WTC11 (cell line): ENCODE results near the gene SHF. TPM values are rescaled to one million over a fixed set of nuclear protein-coding genes. Genes with fewer than 3 reads are reported as not detected.
A peak's percentile ranks its signal among the peaks of the same experiment; 100 is the strongest.

Experiments used
- ATAC-seq: fragments of 200-7000 bp; cut with Tn5 transposase; 2 replicates; pipeline ENCODE4 v1.10.0; 2021; ENCODE audit warnings: mild to moderate bottlenecking, moderate library complexity
- CTCF ChIA-PET: fragments of 300-600 bp; sonication (Branson Sonifier 250); formaldehyde crosslinking; loops from one replicate; lab custom pipeline; 2021; ENCODE audit warnings: antibody characterized with exemption; lab: Charles Lee
- POLR2A ChIA-PET: fragments of 350-600 bp; sonication (Branson Sonifier 250); formaldehyde crosslinking; loops from one replicate; lab custom pipeline; 2021; ENCODE audit warnings: antibody characterized with exemption; lab: Charles Lee
- DNase-seq: peaks from one replicate; pipeline ENCODE4 v3.0.0; 2021; ENCODE audit warnings: low spot score
- H3K27ac Mint-ChIP-seq: 2 replicates; pipeline ENCODE4 v1.8.0; 2021; ENCODE audit warnings: mixed read lengths
- H3K27me3 Mint-ChIP-seq: 2 replicates; pipeline ENCODE4 v1.8.0; 2021; ENCODE audit warnings: low read depth, mild to moderate bottlenecking, moderate library complexity, mixed read lengths
- H3K36me3 Mint-ChIP-seq: 2 replicates; pipeline ENCODE4 v1.8.0; 2021; ENCODE audit warnings: mixed read lengths
- H3K4me1 Mint-ChIP-seq: 2 replicates; pipeline ENCODE4 v1.8.0; 2022; ENCODE audit warnings: mixed read lengths
- H3K4me3 Mint-ChIP-seq: 2 replicates; pipeline ENCODE4 v1.8.0; 2021; ENCODE audit warnings: mild to moderate bottlenecking, moderate library complexity, mixed read lengths
- H3K9me3 Mint-ChIP-seq: 2 replicates; pipeline ENCODE4 v1.8.0; 2021; ENCODE audit warnings: mixed read lengths
- ATF1 ChIP-seq: sonication (generic); formaldehyde crosslinking; IDR thresholded peaks from 2 replicates; pipeline ENCODE4 v1.8.1; 2023; ENCODE audit warnings: mild to moderate bottlenecking, moderate library complexity, missing genetic modification reagents
- ESRRA ChIP-seq: sonication (generic); formaldehyde crosslinking; IDR thresholded peaks from 2 replicates; pipeline ENCODE4 v1.8.1; 2022; ENCODE audit warnings: mild to moderate bottlenecking, missing genetic modification reagents, borderline replicate concordance
- ETV6 ChIP-seq: sonication (generic); formaldehyde crosslinking; IDR thresholded peaks from 2 replicates; pipeline ENCODE4 v1.8.1; 2022; ENCODE audit warnings: mild to moderate bottlenecking, missing genetic modification reagents
- FOXK1 ChIP-seq: sonication (generic); formaldehyde crosslinking; IDR thresholded peaks from 2 replicates; pipeline ENCODE4 v1.8.0; 2022; ENCODE audit warnings: mild to moderate bottlenecking, moderate library complexity, missing genetic modification reagents
- OVOL2 ChIP-seq: fragments of 250-450 bp; sonication (Bioruptor Pico); IDR thresholded peaks from 2 replicates; pipeline ENCODE4 v1.9.0; 2021; ENCODE audit warnings: mild to moderate bottlenecking, borderline replicate concordance
- SMAD4 ChIP-seq: sonication (generic); formaldehyde crosslinking; IDR thresholded peaks from 2 replicates; pipeline ENCODE4 v1.8.0; 2022; ENCODE audit warnings: mild to moderate bottlenecking, missing genetic modification reagents
- SP1 ChIP-seq: sonication (generic); formaldehyde crosslinking; conservative IDR thresholded peaks from 2 replicates; pipeline ENCODE4 v1.8.1; 2022; ENCODE audit warnings: missing genetic modification reagents
- TP53 ChIP-seq: sonication (generic); formaldehyde crosslinking; IDR thresholded peaks from 2 replicates; pipeline ENCODE4 v1.8.1; 2023; ENCODE audit warnings: mild to moderate bottlenecking, missing genetic modification reagents
- ZNF232 ChIP-seq: sonication (generic); formaldehyde crosslinking; IDR thresholded peaks from 2 replicates; pipeline ENCODE4 v1.8.0; 2022; ENCODE audit warnings: mild to moderate bottlenecking, missing genetic modification reagents
- ZNF416 ChIP-seq: fragments of 250-450 bp; sonication (Bioruptor Pico); IDR thresholded peaks from 2 replicates; pipeline ENCODE4 v1.9.0; 2021; ENCODE audit warnings: mild to moderate bottlenecking, inconsistent platforms
- total RNA-seq: library from RNA; stranded (reverse); gene quantifications from 3 replicates; pipeline ENCODE4 v1.2.3, GENCODE V29; 2021
- TF ChIP-seq, protein P1 (sequence below): sonication (generic); formaldehyde crosslinking; IDR thresholded peaks from 2 replicates; pipeline ENCODE4 v1.8.0; 2022; ENCODE audit warnings: mild to moderate bottlenecking, missing genetic modification reagents
- TF ChIP-seq, protein P2 (sequence below): sonication (generic); formaldehyde crosslinking; IDR thresholded peaks from 2 replicates; pipeline ENCODE4 v1.8.1; 2023; ENCODE audit warnings: mild to moderate bottlenecking, missing genetic modification reagents, moderate library complexity
- TF ChIP-seq, protein P3 (sequence below): sonication (generic); formaldehyde crosslinking; IDR thresholded peaks from 2 replicates; pipeline ENCODE4 v1.8.1; 2023; ENCODE audit warnings: mild to moderate bottlenecking, moderate library complexity, missing genetic modification reagents
- TF ChIP-seq, protein P4 (sequence below): sonication (generic); formaldehyde crosslinking; IDR thresholded peaks from 2 replicates; pipeline ENCODE4 v1.8.1; 2023; ENCODE audit warnings: mild to moderate bottlenecking, missing genetic modification reagents

The SHF gene
- total RNA-seq, 1 experiment from 2014 or later = 30.6 TPM

DNA sequence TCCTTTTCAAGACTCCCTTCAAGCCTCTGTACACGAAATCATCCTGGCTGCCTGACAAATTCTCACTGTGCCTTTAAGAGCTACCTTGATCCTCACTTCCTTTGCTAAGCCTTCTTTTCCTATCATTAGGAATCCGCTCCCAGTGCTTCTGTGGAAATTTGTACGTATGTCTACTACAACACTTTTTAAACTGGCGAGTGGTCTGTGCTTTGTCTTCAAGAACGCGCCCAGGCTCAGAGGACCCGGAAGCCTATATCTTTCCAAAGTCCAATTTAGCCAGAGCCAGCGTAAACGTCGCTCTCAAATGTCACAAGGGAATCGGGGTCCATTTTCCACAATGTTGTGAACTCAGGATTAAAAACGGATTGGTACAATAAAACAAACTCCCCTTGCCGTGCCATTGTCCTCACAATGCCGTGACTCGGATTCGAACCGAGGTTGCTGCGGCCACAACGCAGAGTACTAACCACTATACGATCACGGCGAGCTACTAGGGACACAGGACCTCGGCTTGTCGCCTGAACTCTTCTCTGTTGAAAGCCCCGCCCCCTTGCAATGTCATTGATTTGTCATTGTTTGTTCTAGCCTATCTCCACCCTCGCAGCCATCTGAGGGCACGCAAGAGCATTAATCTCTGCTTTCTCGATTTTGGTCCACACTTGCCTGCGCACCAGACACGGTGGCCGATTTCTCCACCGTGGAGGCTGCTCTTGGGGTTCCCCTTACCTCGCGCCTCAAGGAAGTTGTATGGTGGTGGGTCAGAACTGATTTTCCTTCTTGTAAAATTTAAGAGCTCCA is 12.4 kb upstream of the SHF start (continued):
- TF ChIP-seq, protein P1, sequence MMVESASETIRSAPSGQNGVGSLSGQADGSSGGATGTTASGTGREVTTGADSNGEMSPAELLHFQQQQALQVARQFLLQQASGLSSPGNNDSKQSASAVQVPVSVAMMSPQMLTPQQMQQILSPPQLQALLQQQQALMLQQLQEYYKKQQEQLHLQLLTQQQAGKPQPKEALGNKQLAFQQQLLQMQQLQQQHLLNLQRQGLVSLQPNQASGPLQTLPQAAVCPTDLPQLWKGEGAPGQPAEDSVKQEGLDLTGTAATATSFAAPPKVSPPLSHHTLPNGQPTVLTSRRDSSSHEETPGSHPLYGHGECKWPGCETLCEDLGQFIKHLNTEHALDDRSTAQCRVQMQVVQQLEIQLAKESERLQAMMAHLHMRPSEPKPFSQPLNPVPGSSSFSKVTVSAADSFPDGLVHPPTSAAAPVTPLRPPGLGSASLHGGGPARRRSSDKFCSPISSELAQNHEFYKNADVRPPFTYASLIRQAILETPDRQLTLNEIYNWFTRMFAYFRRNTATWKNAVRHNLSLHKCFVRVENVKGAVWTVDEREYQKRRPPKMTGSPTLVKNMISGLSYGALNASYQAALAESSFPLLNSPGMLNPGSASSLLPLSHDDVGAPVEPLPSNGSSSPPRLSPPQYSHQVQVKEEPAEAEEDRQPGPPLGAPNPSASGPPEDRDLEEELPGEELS (CRISPR knock-in tag) = 0 out of 2 replicates have a peak, but pooled peaks have one; percentile 71
- peak; percentile 52 for TF ChIP-seq FOXK1 (CRISPR knock-in tag)
- peak; percentile 76 for TF ChIP-seq SP1 (CRISPR knock-in tag)
- peak; percentile 68; the same call in 1 of the 2 replicates for TF ChIP-seq ETV6 (CRISPR knock-in tag)
- TF ChIP-seq, protein P2, sequence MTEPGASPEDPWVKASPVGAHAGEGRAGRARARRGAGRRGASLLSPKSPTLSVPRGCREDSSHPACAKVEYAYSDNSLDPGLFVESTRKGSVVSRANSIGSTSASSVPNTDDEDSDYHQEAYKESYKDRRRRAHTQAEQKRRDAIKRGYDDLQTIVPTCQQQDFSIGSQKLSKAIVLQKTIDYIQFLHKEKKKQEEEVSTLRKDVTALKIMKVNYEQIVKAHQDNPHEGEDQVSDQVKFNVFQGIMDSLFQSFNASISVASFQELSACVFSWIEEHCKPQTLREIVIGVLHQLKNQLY (CRISPR knock-in tag) = 0 out of 2 replicates have a peak, but pooled peaks have one; percentile 69
- TF ChIP-seq, protein P3, sequence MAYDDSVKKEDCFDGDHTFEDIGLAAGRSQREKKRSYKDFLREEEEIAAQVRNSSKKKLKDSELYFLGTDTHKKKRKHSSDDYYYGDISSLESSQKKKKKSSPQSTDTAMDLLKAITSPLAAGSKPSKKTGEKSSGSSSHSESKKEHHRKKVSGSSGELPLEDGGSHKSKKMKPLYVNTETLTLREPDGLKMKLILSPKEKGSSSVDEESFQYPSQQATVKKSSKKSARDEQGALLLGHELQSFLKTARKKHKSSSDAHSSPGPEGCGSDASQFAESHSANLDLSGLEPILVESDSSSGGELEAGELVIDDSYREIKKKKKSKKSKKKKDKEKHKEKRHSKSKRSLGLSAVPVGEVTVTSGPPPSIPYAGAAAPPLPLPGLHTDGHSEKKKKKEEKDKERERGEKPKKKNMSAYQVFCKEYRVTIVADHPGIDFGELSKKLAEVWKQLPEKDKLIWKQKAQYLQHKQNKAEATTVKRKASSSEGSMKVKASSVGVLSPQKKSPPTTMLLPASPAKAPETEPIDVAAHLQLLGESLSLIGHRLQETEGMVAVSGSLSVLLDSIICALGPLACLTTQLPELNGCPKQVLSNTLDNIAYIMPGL (CRISPR knock-in tag) = peak; percentile 87; the same call in 1 of the 2 replicates
- TF ChIP-seq, protein P4, sequence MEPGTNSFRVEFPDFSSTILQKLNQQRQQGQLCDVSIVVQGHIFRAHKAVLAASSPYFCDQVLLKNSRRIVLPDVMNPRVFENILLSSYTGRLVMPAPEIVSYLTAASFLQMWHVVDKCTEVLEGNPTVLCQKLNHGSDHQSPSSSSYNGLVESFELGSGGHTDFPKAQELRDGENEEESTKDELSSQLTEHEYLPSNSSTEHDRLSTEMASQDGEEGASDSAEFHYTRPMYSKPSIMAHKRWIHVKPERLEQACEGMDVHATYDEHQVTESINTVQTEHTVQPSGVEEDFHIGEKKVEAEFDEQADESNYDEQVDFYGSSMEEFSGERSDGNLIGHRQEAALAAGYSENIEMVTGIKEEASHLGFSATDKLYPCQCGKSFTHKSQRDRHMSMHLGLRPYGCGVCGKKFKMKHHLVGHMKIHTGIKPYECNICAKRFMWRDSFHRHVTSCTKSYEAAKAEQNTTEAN = 0 out of 2 replicates have a peak, but pooled peaks have one; percentile 5

DNA sequence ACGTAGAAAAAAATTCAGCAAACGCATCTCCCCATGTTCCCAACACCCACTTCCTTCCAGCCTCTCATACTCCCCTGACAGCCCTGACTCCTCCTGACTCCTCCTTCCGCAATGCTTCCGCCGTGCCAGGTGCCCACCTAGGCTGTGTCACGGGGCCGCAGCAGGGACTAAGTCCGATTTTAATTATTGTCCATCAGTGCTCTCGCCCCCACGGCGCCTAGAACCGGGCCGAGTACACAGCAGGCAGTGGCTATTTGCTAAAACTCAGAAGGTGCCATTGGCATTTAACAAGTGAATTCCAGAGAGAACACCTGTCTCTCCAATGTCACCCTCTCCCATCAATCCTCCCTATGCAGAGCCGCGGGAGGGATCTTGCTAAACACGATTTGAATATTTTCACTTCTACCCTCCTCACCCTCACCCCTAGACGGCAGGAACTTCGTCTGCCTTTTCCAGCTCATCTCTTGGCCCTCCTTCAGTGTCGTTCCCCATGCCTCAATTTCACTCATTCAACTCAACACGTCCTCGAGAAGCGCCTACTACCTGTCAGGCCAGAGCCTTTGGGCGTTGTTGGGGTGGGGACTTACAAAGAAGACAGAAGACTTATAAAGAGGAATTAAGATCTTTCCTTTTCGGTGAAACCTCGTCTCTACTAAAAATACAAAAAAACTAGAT is 11.5 kb upstream of the SHF start:
- Mint-ChIP-seq H3K27me3 (peaks cover 7% of the 10 kb centered on the region), H3K27ac (peak overlapping the region; percentile 1; the same call in 1 of the 2 replicates)
- TF ChIP-seq ESRRA (no peak), ATF1 (CRISPR knock-in tag) (no peak), OVOL2 (CRISPR knock-in tag) (no peak), ZNF232 (CRISPR knock-in tag) (no peak), TP53 (CRISPR knock-in tag) (no peak), SMAD4 (CRISPR knock-in tag) (no peak), ZNF416 (CRISPR knock-in tag) (no peak)
- TF ChIP-seq, all 79 proteins: peak for 0
- H3K4me1 Mint-ChIP-seq = peaks cover 7% of the 10 kb centered on the region
- H3K36me3 Mint-ChIP-seq = no peaks in the 10 kb centered on the region
- no peaks in the 10 kb centered on the region for H3K9me3 Mint-ChIP-seq
- ChIA-PET POLR2A (interaction anchor here (2.3 kb wide), 1 partner anchor 11 kb away, joined by 6 read pairs; the partner anchor contains the start of gene SHF), CTCF (interaction anchor here (0.9 to 9.5 kb wide), 8 partner anchors 11 to 203 kb away, joined by 3 to 156 read pairs (median 4); partner anchors contain the start of gene SHF)
- no peak overlapping the region for H3K4me3 Mint-ChIP-seq
- DNase-seq (peak; percentile 29), ATAC-seq (peak; percentile 4)
